Fibroblast of mammary gland (primary cell): ENCODE measurements around the gene CENPM.
A peak's percentile ranks its signal among the peaks of the same experiment; 100 is the strongest.

Source experiments
- DNase-seq: peaks from one replicate; pipeline ENCODE4 v3.0.0-alpha.2; 2010; ENCODE audit warnings: low read depth
- H3K4me3 ChIP-seq: 2 replicates; pipeline ENCODE4 v1.5.1; 2011; ENCODE audit warnings: low read depth, mild to moderate bottlenecking, low read length, moderate library complexity; ENCODE audit not compliant: control insufficient read depth
- CTCF ChIP-seq: conservative IDR thresholded peaks from 2 replicates; pipeline ENCODE4 v1.5.1; 2011; ENCODE audit warnings: low read depth, low read length, inconsistent platforms; ENCODE audit not compliant: control insufficient read depth, insufficient read depth

CENPM gene

GRCh38 chr22:41940832-41941765 lies 5.9 kb downstream of the CENPM start:
- DNase-seq: peak; percentile 97
- no peak overlapping the region for H3K4me3 ChIP-seq
- TF ChIP-seq CTCF: peak; percentile 85

GRCh38 chr22:41939981-41940831 lies 6.7 kb downstream of the CENPM start:
- no peak overlapping the region for H3K4me3 ChIP-seq
- TF ChIP-seq CTCF: no peak
- DNase-seq: no peak

GRCh38 chr22:41936894-41937169 lies 10.1 kb downstream of the CENPM start:
- no peak overlapping the region for H3K4me3 ChIP-seq
- DNase-seq: no peak
- no peak for TF ChIP-seq CTCF

- DNase-seq: no peak
- no peak overlapping the region for H3K4me3 ChIP-seq
- no peak for TF ChIP-seq CTCF
These were observed 11.4 kb downstream of the CENPM start for GRCh38 chr22:41935509-41935908.

- TF ChIP-seq CTCF: no peak
- H3K4me3 ChIP-seq: no peak overlapping the region
- DNase-seq: no peak
These were observed 12.0 kb downstream of the CENPM start for GRCh38 chr22:41935015-41935351.

- DNase-seq: no peak
- TF ChIP-seq CTCF: no peak
- no peak overlapping the region for H3K4me3 ChIP-seq
These were observed 12.5 kb downstream of the CENPM start for GRCh38 chr22:41934284-41935014.
